Measurements from ENCODE around the gene TMPRSS7.

TMPRSS7 gene

GRCh38 chr3:112126511-112126911 is 92.0 kb downstream of the TMPRSS7 start:
- no peaks in the 10 kb centered on the region for H3K27me3 ChIP-seq (replicated peaks)
- H3K4me3 ChIP-seq (ENCODE audit: low read depth, low read length), result no peak overlapping the region
- no peak overlapping the region for H3K27ac ChIP-seq
- in situ Hi-C loops (cut with HindIII; ENCODE audit: low pct_ligation_motif_present, low sequenced_read_pairs), result no loop called here
- TF ChIP-seq, protein P1, sequence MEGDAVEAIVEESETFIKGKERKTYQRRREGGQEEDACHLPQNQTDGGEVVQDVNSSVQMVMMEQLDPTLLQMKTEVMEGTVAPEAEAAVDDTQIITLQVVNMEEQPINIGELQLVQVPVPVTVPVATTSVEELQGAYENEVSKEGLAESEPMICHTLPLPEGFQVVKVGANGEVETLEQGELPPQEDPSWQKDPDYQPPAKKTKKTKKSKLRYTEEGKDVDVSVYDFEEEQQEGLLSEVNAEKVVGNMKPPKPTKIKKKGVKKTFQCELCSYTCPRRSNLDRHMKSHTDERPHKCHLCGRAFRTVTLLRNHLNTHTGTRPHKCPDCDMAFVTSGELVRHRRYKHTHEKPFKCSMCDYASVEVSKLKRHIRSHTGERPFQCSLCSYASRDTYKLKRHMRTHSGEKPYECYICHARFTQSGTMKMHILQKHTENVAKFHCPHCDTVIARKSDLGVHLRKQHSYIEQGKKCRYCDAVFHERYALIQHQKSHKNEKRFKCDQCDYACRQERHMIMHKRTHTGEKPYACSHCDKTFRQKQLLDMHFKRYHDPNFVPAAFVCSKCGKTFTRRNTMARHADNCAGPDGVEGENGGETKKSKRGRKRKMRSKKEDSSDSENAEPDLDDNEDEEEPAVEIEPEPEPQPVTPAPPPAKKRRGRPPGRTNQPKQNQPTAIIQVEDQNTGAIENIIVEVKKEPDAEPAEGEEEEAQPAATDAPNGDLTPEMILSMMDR (IDR thresholded peaks at IDR 0.05; ENCODE audit: low read depth, low read length, missing control alignments), result no peak
- H3K36me3 ChIP-seq (replicated peaks), result no peaks in the 10 kb centered on the region
- no peak for DNase-seq

GRCh38 chr3:112127522-112128494 is 93.3 kb downstream of the TMPRSS7 start:
- Histone ChIP-seq H3K27ac (no peak overlapping the region), H3K36me3 (replicated peaks) (no peaks in the 10 kb centered on the region), H3K4me3 (ENCODE audit: low read depth, low read length) (no peak overlapping the region), H3K27me3 (replicated peaks) (no peaks in the 10 kb centered on the region)
- TF ChIP-seq, protein P1 (IDR thresholded peaks at IDR 0.05; ENCODE audit: low read depth, low read length, missing control alignments), result no peak
- in situ Hi-C loops (cut with HindIII; ENCODE audit: low pct_ligation_motif_present, low sequenced_read_pairs), result no loop called here
- no peak for DNase-seq

- no peak for DNase-seq
- no peaks in the 10 kb centered on the region for H3K36me3 ChIP-seq (replicated peaks)
- no peaks in the 10 kb centered on the region for H3K27me3 ChIP-seq (replicated peaks)
- in situ Hi-C loops (cut with HindIII; ENCODE audit: low pct_ligation_motif_present, low sequenced_read_pairs), result no loop called here
- TF ChIP-seq, protein P1 (IDR thresholded peaks at IDR 0.05; ENCODE audit: low read depth, low read length, missing control alignments), result no peak
- H3K4me3 ChIP-seq (ENCODE audit: low read depth, low read length), result no peak overlapping the region
- no peak overlapping the region for H3K27ac ChIP-seq
Measured at GRCh38 chr3:112128843-112129727, 94.5 kb downstream of the TMPRSS7 start.

DNA sequence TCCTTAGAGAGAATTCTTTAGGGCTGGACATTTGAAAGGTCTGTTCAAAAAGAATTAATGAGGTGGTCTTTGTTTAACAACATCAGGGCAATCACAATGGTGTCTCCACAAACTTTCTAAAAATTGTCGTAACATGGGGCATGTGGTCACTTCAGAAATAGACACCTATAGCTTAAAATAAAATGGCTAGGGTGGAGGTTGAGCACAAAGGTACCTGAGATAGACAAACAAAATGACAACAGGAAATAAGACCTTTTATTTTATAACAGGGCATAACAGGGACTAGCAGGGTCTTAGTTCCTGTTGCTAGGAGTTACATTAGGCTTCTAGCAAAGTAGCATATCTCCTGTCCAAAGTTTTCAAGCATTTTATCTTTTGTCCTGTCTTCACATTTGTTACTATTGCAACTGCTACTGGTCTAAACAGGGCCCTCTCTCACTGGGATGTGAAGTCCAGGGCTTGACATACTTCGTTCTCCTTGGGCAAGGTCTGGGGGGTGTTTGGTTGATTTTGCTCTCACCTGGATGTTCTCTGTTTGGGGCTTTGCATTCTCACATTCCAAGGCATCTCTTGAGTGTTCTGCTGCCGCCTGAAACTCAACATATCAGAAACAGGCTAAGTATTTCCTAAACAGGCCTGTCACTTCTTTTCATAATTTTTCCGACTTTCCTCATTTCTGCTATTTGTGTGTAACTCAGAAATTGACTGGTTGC is 95.5 kb downstream of the TMPRSS7 start:
- Histone ChIP-seq H3K27me3 (replicated peaks) (no peaks in the 10 kb centered on the region), H3K27ac (no peak overlapping the region)
- in situ Hi-C loops (cut with HindIII; ENCODE audit: low pct_ligation_motif_present, low sequenced_read_pairs), result no loop called here

DNA sequence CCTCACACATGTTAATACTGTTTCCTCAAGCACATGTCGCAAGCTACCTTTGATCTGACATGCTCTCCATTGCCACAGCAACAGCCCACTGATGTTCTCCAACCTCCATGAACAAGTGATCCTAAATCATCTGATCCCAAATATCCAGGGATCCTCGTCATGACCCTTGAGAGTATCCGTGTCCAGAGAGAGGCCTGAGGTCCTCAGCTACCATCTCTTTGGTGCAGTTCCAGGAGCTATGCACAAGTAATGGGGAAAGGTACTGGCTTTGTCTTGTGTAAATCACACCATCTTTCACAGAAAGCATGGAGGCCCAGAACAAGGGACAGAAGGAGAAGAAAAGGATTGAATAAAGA is 96.1 kb downstream of the TMPRSS7 start:
- DNase-seq, result no peak
- TF ChIP-seq, protein P1 (IDR thresholded peaks at IDR 0.05; ENCODE audit: low read depth, low read length, missing control alignments), result no peak
- in situ Hi-C loops (cut with HindIII; ENCODE audit: low pct_ligation_motif_present, low sequenced_read_pairs), result no loop called here

More for the DNA sequence above, 95.5 kb downstream of the TMPRSS7 start:
- TF ChIP-seq, protein P1 (IDR thresholded peaks at IDR 0.05; ENCODE audit: low read depth, low read length, missing control alignments), result no peak
- DNase-seq, result no peak
- Histone ChIP-seq H3K36me3 (replicated peaks) (no peaks in the 10 kb centered on the region), H3K4me3 (ENCODE audit: low read depth, low read length) (no peak overlapping the region)

More for the DNA sequence above, 96.1 kb downstream of the TMPRSS7 start:
- H3K27me3 ChIP-seq (replicated peaks), result no peaks in the 10 kb centered on the region
- H3K4me3 ChIP-seq (ENCODE audit: low read depth, low read length), result no peak overlapping the region
- no peak overlapping the region for H3K27ac ChIP-seq
- H3K36me3 ChIP-seq (replicated peaks), result no peaks in the 10 kb centered on the region
